ENCODE results near the gene SCAF4. TPM values are rescaled to one million over a fixed set of nuclear protein-coding genes. Genes with fewer than 3 reads are reported as not detected.
A peak's percentile ranks its signal among the peaks of the same experiment; 100 is the strongest.

SCAF4 gene, protein sequence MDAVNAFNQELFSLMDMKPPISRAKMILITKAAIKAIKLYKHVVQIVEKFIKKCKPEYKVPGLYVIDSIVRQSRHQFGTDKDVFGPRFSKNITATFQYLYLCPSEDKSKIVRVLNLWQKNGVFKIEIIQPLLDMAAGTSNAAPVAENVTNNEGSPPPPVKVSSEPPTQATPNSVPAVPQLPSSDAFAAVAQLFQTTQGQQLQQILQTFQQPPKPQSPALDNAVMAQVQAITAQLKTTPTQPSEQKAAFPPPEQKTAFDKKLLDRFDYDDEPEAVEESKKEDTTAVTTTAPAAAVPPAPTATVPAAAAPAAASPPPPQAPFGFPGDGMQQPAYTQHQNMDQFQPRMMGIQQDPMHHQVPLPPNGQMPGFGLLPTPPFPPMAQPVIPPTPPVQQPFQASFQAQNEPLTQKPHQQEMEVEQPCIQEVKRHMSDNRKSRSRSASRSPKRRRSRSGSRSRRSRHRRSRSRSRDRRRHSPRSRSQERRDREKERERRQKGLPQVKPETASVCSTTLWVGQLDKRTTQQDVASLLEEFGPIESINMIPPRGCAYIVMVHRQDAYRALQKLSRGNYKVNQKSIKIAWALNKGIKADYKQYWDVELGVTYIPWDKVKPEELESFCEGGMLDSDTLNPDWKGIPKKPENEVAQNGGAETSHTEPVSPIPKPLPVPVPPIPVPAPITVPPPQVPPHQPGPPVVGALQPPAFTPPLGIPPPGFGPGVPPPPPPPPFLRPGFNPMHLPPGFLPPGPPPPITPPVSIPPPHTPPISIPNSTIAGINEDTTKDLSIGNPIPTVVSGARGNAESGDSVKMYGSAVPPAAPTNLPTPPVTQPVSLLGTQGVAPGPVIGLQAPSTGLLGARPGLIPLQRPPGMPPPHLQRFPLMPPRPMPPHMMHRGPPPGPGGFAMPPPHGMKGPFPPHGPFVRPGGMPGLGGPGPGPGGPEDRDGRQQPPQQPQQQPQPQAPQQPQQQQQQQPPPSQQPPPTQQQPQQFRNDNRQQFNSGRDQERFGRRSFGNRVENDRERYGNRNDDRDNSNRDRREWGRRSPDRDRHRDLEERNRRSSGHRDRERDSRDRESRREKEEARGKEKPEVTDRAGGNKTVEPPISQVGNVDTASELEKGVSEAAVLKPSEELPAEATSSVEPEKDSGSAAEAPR
- total RNA-seq (2014; rRNA removed; shearing (Covaris generic)) (22.5 and 25.9 TPM in 2 replicates), total RNA-seq (2022) (87.3 and 111 TPM in 2 replicates), Bru-seq, nascent RNA (percentile 97 among the genes with signal in this experiment), BruChase-seq, experiment 1, labeled RNA remaining after a 6-hour chase (percentile 86 among the genes with signal in this experiment), BruChase-seq, experiment 2, labeled RNA remaining after a 2-hour chase (percentile 93 among the genes with signal in this experiment)
- long read RNA-seq, full-length matches to known transcripts = 42 of 100 reads
- long read RNA-seq, partial matches to known transcripts = 41 of 100 reads
- long read RNA-seq, other reads (novel, unspliced or antisense) = 17 of 100 reads

- Histone ChIP-seq H3K9me3 (ENCODE audit: low read length) (no peaks in the 10 kb centered on the region), H2AFZ (ENCODE audit: low read length) (peak within 1 kb of the TSS; percentile 76; the same call in 1 of the 2 replicates), H3K4me2 (ENCODE audit: low read length) (peak within 1 kb of the TSS; percentile 87), H3K36me3 (ENCODE audit: insufficient read depth, low read length) (peaks cover 38% of the 10 kb centered on the region), H3K9me2 (ENCODE audit: insufficient read depth, low read length) (no peaks in the 10 kb centered on the region), H3K4me1 (ENCODE audit: insufficient read depth, low read length, poor library complexity, severe bottlenecking) (peaks cover 55% of the 10 kb centered on the region), H3K4me3 (ENCODE audit: low read depth, low read length, poor library complexity, severe bottlenecking) (peak within 1 kb of the TSS; percentile 85), H3K27ac (ENCODE audit: low read depth, low read length, poor library complexity, severe bottlenecking) (peak within 1 kb of the TSS; percentile 90), H4K20me1 (ENCODE audit: insufficient read depth, low read length) (peaks cover 37% of the 10 kb centered on the region), H3K79me2 (ENCODE audit: insufficient read depth, low read depth, low read length) (peaks cover 66% of the 10 kb centered on the region)
- no TSS peak for BruUV-seq (replicated peaks)
- POLR2A ChIA-PET = interaction anchor here (4.6 kb wide), 1 partner anchor 40 kb away, joined by 42 read pairs; no protein-coding TSS in a partner anchor
- TF ChIP-seq EZH2phosphoT487 (IDR thresholded peaks at IDR 0.05; ENCODE audit: borderline replicate concordance, low read depth, low read length) = no peak
- TF ChIP-seq CTCF (conservative IDR thresholded peaks at IDR 0.05; ENCODE audit: low read length) = no peak
- DNase-seq (ENCODE audit: low spot score) = peak; percentile 91
- CTCF ChIA-PET (ENCODE audit: unreplicated experiment) = no interaction called here
- intact Hi-C loops (cut with micrococcal nuclease; ENCODE audit: unreplicated experiment) = loop anchor here (1.0 to 10.0 kb wide), 5 partner anchors 40 to 880 kb away; partner anchors contain the start of genes CFAP298, MIS18A and SOD1
Observed at GRCh38 chr21:31731857-31732596, at the start of gene SCAF4. Gene SCAF4, minus strand, starts transcription at chr21:31732118. Its CDS starts 426 bp downstream, at chr21:31731692.

GRCh38 chr21:31780944-31781343 is 49.0 kb upstream of the SCAF4 start:
- no peak for TF ChIP-seq EZH2phosphoT487 (IDR thresholded peaks at IDR 0.05; ENCODE audit: borderline replicate concordance, low read depth, low read length)
- TF ChIP-seq CTCF (conservative IDR thresholded peaks at IDR 0.05; ENCODE audit: low read length) = peak; percentile 80
- H4K20me1 ChIP-seq (ENCODE audit: insufficient read depth, low read length) = no peaks in the 10 kb centered on the region
- H3K9me2 ChIP-seq (ENCODE audit: insufficient read depth, low read length) = no peaks in the 10 kb centered on the region
- no TSS peak for BruUV-seq (replicated peaks)
- peak; percentile 67 for DNase-seq (ENCODE audit: low spot score)
- no peak overlapping the region for H3K4me3 ChIP-seq (ENCODE audit: low read depth, low read length, poor library complexity, severe bottlenecking)
- H3K9me3 ChIP-seq (ENCODE audit: low read length) = no peaks in the 10 kb centered on the region
- no peaks in the 10 kb centered on the region for H3K4me1 ChIP-seq (ENCODE audit: insufficient read depth, low read length, poor library complexity, severe bottlenecking)
- ChIA-PET POLR2A (interaction anchor here (0.6 to 1.7 kb wide), 4 partner anchors 9 to 489 kb away, joined by 3 to 8 read pairs (median 4); no protein-coding TSS in a partner anchor), CTCF (ENCODE audit: unreplicated experiment) (interaction anchor here (0.8 to 1.5 kb wide), 3 partner anchors 8 to 481 kb away, joined by 3 to 4 read pairs (median 3); no protein-coding TSS in a partner anchor)
- no peak overlapping the region for H3K27ac ChIP-seq (ENCODE audit: low read depth, low read length, poor library complexity, severe bottlenecking)
- intact Hi-C loops (cut with micrococcal nuclease; ENCODE audit: unreplicated experiment) = loop anchor here (1.0 to 10.0 kb wide), 3 partner anchors 320 to 824 kb away; no protein-coding TSS in a partner anchor
- H3K4me2 ChIP-seq (ENCODE audit: low read length) = no peak overlapping the region
- no peaks in the 10 kb centered on the region for H3K79me2 ChIP-seq (ENCODE audit: insufficient read depth, low read depth, low read length)
- H3K36me3 ChIP-seq (ENCODE audit: insufficient read depth, low read length) = no peaks in the 10 kb centered on the region
- H2AFZ ChIP-seq (ENCODE audit: low read length) = no peak overlapping the region
